Measurements from ENCODE around the gene TRMT112. TPM values are rescaled to one million over a fixed set of nuclear protein-coding genes. Genes with fewer than 3 reads are reported as not detected.

TRMT112 gene
- total RNA-seq, 2 experiments from 2014 or later: 185 to 243 TPM

GRCh38 chr11:64340671-64341335 is 23.4 kb upstream of the TRMT112 start:
- ATAC-seq: peak; percentile 54
- Mint-ChIP-seq H3K4me1 (peaks cover 28% of the 10 kb centered on the region), H3K4me3 (peak overlapping the region; percentile 91), H3K36me3 (ENCODE audit: low read depth) (peaks cover 24% of the 10 kb centered on the region), H3K27me3 (no peaks in the 10 kb centered on the region), H3K27ac (peak overlapping the region; percentile 92), H3K9me3 (ENCODE audit: low read depth) (no peaks in the 10 kb centered on the region)
- intact Hi-C loops (cut with DNase I, micrococcal nuclease): loop anchor here (1.0 to 10.0 kb wide), 6 partner anchors 23 to 774 kb away; partner anchors contain the start of genes ESRRA (in 2 of the 2), PRDX5 (in 1 of the 2), TM7SF2 (in 1 of the 2) and TRMT112 (in 1 of the 2)
- DNase-seq: peak; percentile 91
- ChIA-PET POLR2A (interaction anchor here (0.8 to 1.1 kb wide), 2 partner anchors 9 to 11 kb away, joined by 3 read pairs; no protein-coding TSS in a partner anchor), CTCF (interaction anchor here (0.5 to 1.6 kb wide), 4 partner anchors 14 to 659 kb away, joined by 3 to 5 read pairs (median 4); partner anchors contain the start of genes PRDX5, RTN3 and TRMT112)

GRCh38 chr11:64339754-64340408 is 22.5 kb upstream of the TRMT112 start, which contains the start of gene CCDC88B:
TSS of gene CCDC88B (plus strand) at chr11:64340204. CDS start at chr11:64340267, 63 bp downstream.
- H3K9me3 Mint-ChIP-seq (ENCODE audit: low read depth): no peaks in the 10 kb centered on the region
- H3K4me1 Mint-ChIP-seq: peaks cover 34% of the 10 kb centered on the region
- ChIA-PET POLR2A (interaction anchor here (0.7 kb wide), 1 partner anchor 14 kb away, joined by 4 read pairs; no protein-coding TSS in a partner anchor), CTCF (interaction anchor here (0.6 kb wide), 1 partner anchor 270 kb away, joined by 3 read pairs; no protein-coding TSS in a partner anchor)
- H3K27ac Mint-ChIP-seq: peak within 1 kb of the TSS; percentile 94
- peaks cover 22% of the 10 kb centered on the region for H3K36me3 Mint-ChIP-seq (ENCODE audit: low read depth)
- no peaks in the 10 kb centered on the region for H3K27me3 Mint-ChIP-seq
- H3K4me3 Mint-ChIP-seq: peak within 1 kb of the TSS; percentile 91
- DNase-seq (peak; percentile 91), ATAC-seq (peak; percentile 82)
- intact Hi-C loops (cut with DNase I, micrococcal nuclease): loop anchor here (1.0 to 10.0 kb wide), 6 partner anchors 22 to 775 kb away; partner anchors contain the start of genes ESRRA (in 2 of the 2), PRDX5 (in 1 of the 2), TM7SF2 (in 1 of the 2) and TRMT112 (in 1 of the 2)

GRCh38 chr11:64339286-64339685 is 21.9 kb upstream of the TRMT112 start:
- no peaks in the 10 kb centered on the region for H3K27me3 Mint-ChIP-seq
- H3K27ac Mint-ChIP-seq: peak overlapping the region; percentile 94
- POLR2A ChIA-PET: no interaction called here

GRCh38 chr11:64338716-64339115 is 21.4 kb upstream of the TRMT112 start:
- ChIA-PET POLR2A (no interaction called here), CTCF (no interaction called here)
- no peak for DNase-seq
- Mint-ChIP-seq H3K27me3 (no peaks in the 10 kb centered on the region), H3K27ac (peak overlapping the region; percentile 94), H3K36me3 (ENCODE audit: low read depth) (peaks cover 23% of the 10 kb centered on the region), H3K4me1 (peaks cover 36% of the 10 kb centered on the region), H3K4me3 (peak overlapping the region; percentile 91), H3K9me3 (ENCODE audit: low read depth) (no peaks in the 10 kb centered on the region)
- intact Hi-C loops (cut with DNase I, micrococcal nuclease): no loop called here
- ATAC-seq: no peak

More at GRCh38 chr11:64339286-64339685, 21.9 kb upstream of the TRMT112 start:
- Mint-ChIP-seq H3K36me3 (ENCODE audit: low read depth) (peaks cover 23% of the 10 kb centered on the region), H3K4me3 (peak overlapping the region; percentile 91), H3K4me1 (peaks cover 36% of the 10 kb centered on the region), H3K9me3 (ENCODE audit: low read depth) (no peaks in the 10 kb centered on the region)
- ATAC-seq (no peak), DNase-seq (no peak)
- intact Hi-C loops (cut with DNase I, micrococcal nuclease): no loop called here
- CTCF ChIA-PET: no interaction called here

GRCh38 chr11:64337538-64338249 is 20.3 kb upstream of the TRMT112 start:
- H3K4me3 Mint-ChIP-seq: no peak overlapping the region
- POLR2A ChIA-PET: interaction anchor here (1.1 kb wide), 1 partner anchor 20 kb away, joined by 3 read pairs; the partner anchor contains the start of gene PRDX5
- H3K36me3 Mint-ChIP-seq (ENCODE audit: low read depth): peaks cover 24% of the 10 kb centered on the region
- no peaks in the 10 kb centered on the region for H3K27me3 Mint-ChIP-seq
- intact Hi-C loops (cut with DNase I, micrococcal nuclease): no loop called here
- DNase-seq (no peak), ATAC-seq (no peak)
- H3K27ac Mint-ChIP-seq: peak overlapping the region; percentile 21
- H3K9me3 Mint-ChIP-seq (ENCODE audit: low read depth): no peaks in the 10 kb centered on the region
- peaks cover 36% of the 10 kb centered on the region for H3K4me1 Mint-ChIP-seq
- CTCF ChIA-PET: interaction anchor here (0.6 to 1.2 kb wide), 5 partner anchors 17 to 1746 kb away, joined by 3 to 4 read pairs (median 4); partner anchors contain the start of genes PRDX5 and TUT1

- no peaks in the 10 kb centered on the region for H3K27me3 Mint-ChIP-seq
- H3K27ac Mint-ChIP-seq: no peak overlapping the region
- ATAC-seq (peak; percentile 71), DNase-seq (peak; percentile 76)
- no peak overlapping the region for H3K4me3 Mint-ChIP-seq
- ChIA-PET CTCF (interaction anchor here (0.9 kb wide), 1 partner anchor 12 kb away, joined by 3 read pairs; no protein-coding TSS in a partner anchor), POLR2A (no interaction called here)
- peaks cover 28% of the 10 kb centered on the region for H3K4me1 Mint-ChIP-seq
- intact Hi-C loops (cut with DNase I, micrococcal nuclease): loop anchor here in 1 of 2 experiments (1.0 kb wide), 1 partner anchor 17 kb away; the partner anchor contains the start of gene PRDX5
- peaks cover 14% of the 10 kb centered on the region for H3K36me3 Mint-ChIP-seq (ENCODE audit: low read depth)
- H3K9me3 Mint-ChIP-seq (ENCODE audit: low read depth): no peaks in the 10 kb centered on the region
Measured at GRCh38 chr11:64334764-64335735, 17.7 kb upstream of the TRMT112 start.

- ATAC-seq (no peak), DNase-seq (no peak)
- Mint-ChIP-seq H3K4me1 (peaks cover 17% of the 10 kb centered on the region), H3K4me3 (no peak overlapping the region), H3K27ac (no peak overlapping the region), H3K36me3 (ENCODE audit: low read depth) (peaks cover 14% of the 10 kb centered on the region), H3K9me3 (ENCODE audit: low read depth) (no peaks in the 10 kb centered on the region), H3K27me3 (no peaks in the 10 kb centered on the region)
- ChIA-PET POLR2A (no interaction called here), CTCF (interaction anchor here (4.0 kb wide), 1 partner anchor 16 kb away, joined by 33 read pairs; the partner anchor contains the start of genes PRDX5 and TRMT112)
- intact Hi-C loops (cut with DNase I, micrococcal nuclease): no loop called here
Measured at GRCh38 chr11:64333556-64333955, 16.2 kb upstream of the TRMT112 start.

GRCh38 chr11:64331569-64332371 is 14.4 kb upstream of the TRMT112 start:
- intact Hi-C loops (cut with DNase I, micrococcal nuclease): loop anchor here in 1 of 2 experiments (1.0 kb wide), 1 partner anchor 13 kb away; the partner anchor contains the start of gene PRDX5
- ATAC-seq: peak; percentile 85
- peak; percentile 90 for DNase-seq
- H3K9me3 Mint-ChIP-seq (ENCODE audit: low read depth): no peaks in the 10 kb centered on the region
- no peaks in the 10 kb centered on the region for H3K27me3 Mint-ChIP-seq
- POLR2A ChIA-PET: interaction anchor here (0.6 to 1.4 kb wide), 4 partner anchors 10 to 125 kb away, joined by 3 to 9 read pairs (median 5); partner anchors contain the start of genes FERMT3, PRDX5 and TRMT112
- CTCF ChIA-PET: interaction anchor here (0.6 to 4.0 kb wide), 9 partner anchors 11 to 127 kb away, joined by 3 to 33 read pairs (median 4); partner anchors contain the start of genes ESRRA, PRDX5 and TRMT112
- H3K4me1 Mint-ChIP-seq: peaks cover 17% of the 10 kb centered on the region
- H3K4me3 Mint-ChIP-seq: no peak overlapping the region
- peaks cover 8% of the 10 kb centered on the region for H3K36me3 Mint-ChIP-seq (ENCODE audit: low read depth)
- H3K27ac Mint-ChIP-seq: peak overlapping the region; percentile 43

- no peak for DNase-seq
- no peak for ATAC-seq
- H3K4me3 Mint-ChIP-seq: no peak overlapping the region
- H3K4me1 Mint-ChIP-seq: peaks cover 17% of the 10 kb centered on the region
- no peaks in the 10 kb centered on the region for H3K9me3 Mint-ChIP-seq (ENCODE audit: low read depth)
- H3K27me3 Mint-ChIP-seq: no peaks in the 10 kb centered on the region
- ChIA-PET POLR2A (interaction anchor here (0.6 to 1.4 kb wide), 2 partner anchors 11 to 13 kb away, joined by 3 to 9 read pairs; partner anchors contain the start of genes PRDX5 and TRMT112), CTCF (interaction anchor here (0.6 to 4.0 kb wide), 5 partner anchors 11 to 126 kb away, joined by 3 to 33 read pairs (median 4); partner anchors contain the start of genes PRDX5 and TRMT112)
- no peak overlapping the region for H3K27ac Mint-ChIP-seq
- intact Hi-C loops (cut with DNase I, micrococcal nuclease): loop anchor here in 1 of 2 experiments (1.0 kb wide), 1 partner anchor 13 kb away; the partner anchor contains the start of gene PRDX5
- peaks cover 8% of the 10 kb centered on the region for H3K36me3 Mint-ChIP-seq (ENCODE audit: low read depth)
Measured at GRCh38 chr11:64330888-64331287, 13.5 kb upstream of the TRMT112 start.
